EH (cell line): ENCODE data around the gene MYCBP.
"Not testable (repeated sequence)": the region's sequence is repeated elsewhere in the genome, so short reads cannot be mapped to it uniquely, and the experiment has no call there.

ENCODE experiments used
- DNase-seq: peaks from one replicate; pipeline ENCODE4 v3.0.0-alpha.2; 2015; ENCODE audit warnings: low read depth

The MYCBP gene

GRCh38 chr1:38873027-38873969, at the start of gene MYCBP:
Gene MYCBP, minus strand, starts transcription at chr1:38873348. Its CDS starts 43 bp downstream, at chr1:38873305.
- peak; percentile 97 for DNase-seq

GRCh38 chr1:38919130-38919529, 46.0 kb upstream of the MYCBP start:
- peak; percentile 35 for DNase-seq

GRCh38 chr1:38918568-38918967, 45.4 kb upstream of the MYCBP start:
- DNase-seq: no peak

GRCh38 chr1:38917772-38918171, 44.6 kb upstream of the MYCBP start:
- no peak for DNase-seq

- DNase-seq: no peak
Observed at GRCh38 chr1:38917337-38917736, 44.2 kb upstream of the MYCBP start.

- no peak for DNase-seq
Observed at GRCh38 chr1:38915352-38915948, 42.3 kb upstream of the MYCBP start.

GRCh38 chr1:38914908-38915307, 41.8 kb upstream of the MYCBP start:
- not testable (repeated sequence) for DNase-seq

- DNase-seq: no peak
Observed at GRCh38 chr1:38908821-38909220, 35.7 kb upstream of the MYCBP start.

- no peak for DNase-seq
Observed at GRCh38 chr1:38905985-38906384, 32.8 kb upstream of the MYCBP start.

GRCh38 chr1:38899560-38899959, 26.4 kb upstream of the MYCBP start:
- DNase-seq: no peak

GRCh38 chr1:38898653-38899230, 25.6 kb upstream of the MYCBP start:
- no peak for DNase-seq

- DNase-seq: no peak
Observed at GRCh38 chr1:38896169-38896568, 23.0 kb upstream of the MYCBP start.

GRCh38 chr1:38892976-38893375, 19.8 kb upstream of the MYCBP start:
- DNase-seq: peak; percentile 17

- DNase-seq: no peak
Observed at GRCh38 chr1:38891753-38892152, 18.6 kb upstream of the MYCBP start.

GRCh38 chr1:38889589-38889988, 16.4 kb upstream of the MYCBP start:
- DNase-seq: no peak

- no peak for DNase-seq
Observed at GRCh38 chr1:38888423-38889333, 15.5 kb upstream of the MYCBP start.

- no peak for DNase-seq
Observed at GRCh38 chr1:38885092-38885491, 11.9 kb upstream of the MYCBP start.

- no peak for DNase-seq
Observed at GRCh38 chr1:38881487-38881886, 8.3 kb upstream of the MYCBP start, which contains the start of gene GJA9. Gene GJA9, minus strand, starts transcription at chr1:38881587. Its CDS starts 5,489 bp downstream, at chr1:38876098.

GRCh38 chr1:38875811-38876210, 2.7 kb upstream of the MYCBP start:
- peak; percentile 34 for DNase-seq

- DNase-seq: peak; percentile 42
Observed at GRCh38 chr1:38872401-38873026, 634 bp downstream of the MYCBP start.

GRCh38 chr1:38870996-38871395, 2.2 kb downstream of the MYCBP start:
- DNase-seq: no peak
